ENCODE results near the gene CCDC88B. TPM values are rescaled to one million over a fixed set of nuclear protein-coding genes. Genes with fewer than 3 reads are reported as not detected.

The CCDC88B gene
- total RNA-seq, 1 experiment from 2014 or later, result 11.2 TPM

- H3K27me3 Mint-ChIP-seq (ENCODE audit: low read depth), result peaks cover 23% of the 10 kb centered on the region
- Histone ChIP-seq H2AFZ (ENCODE audit: low read length) (no peak overlapping the region), H3K18ac (ENCODE audit: insufficient read length, low read depth, low read length) (no peak overlapping the region), H4K5ac (ENCODE audit: insufficient read length, low read depth, low read length) (no peak overlapping the region), H3K4me1 (ENCODE audit: insufficient read depth, low read length) (peaks cover 3% of the 10 kb centered on the region; the same call in 1 of the 2 replicates), H2BK12ac (ENCODE audit: insufficient read length, low read depth, low read length) (no peak overlapping the region), H3K23me2 (ENCODE audit: insufficient read length, low read depth, low read length, poor library complexity, severe bottlenecking) (no peaks in the 10 kb centered on the region), H3K9me3 (ENCODE audit: control insufficient read depth, low read depth, low read length) (no peaks in the 10 kb centered on the region), H2BK15ac (ENCODE audit: low read depth, low read length) (no peak overlapping the region), H3K27me3 (ENCODE audit: insufficient read depth, low read length) (no peaks in the 10 kb centered on the region), H3T11ph (ENCODE audit: low read length) (no peak overlapping the region), H2AK5ac (ENCODE audit: insufficient read length, low read length) (no peak overlapping the region), H3K23ac (ENCODE audit: insufficient read length, low read depth, low read length) (no peak overlapping the region), H4K91ac (ENCODE audit: insufficient read length, low read depth, low read length) (no peak overlapping the region), H4K20me1 (ENCODE audit: control insufficient read depth, insufficient read depth, insufficient read length) (no peaks in the 10 kb centered on the region), H3K4me2 (ENCODE audit: insufficient read depth, insufficient read length, low read length) (no peak overlapping the region), H3K9ac (ENCODE audit: extremely low read depth, insufficient read length, low read length) (no peak overlapping the region), H3K79me2 (ENCODE audit: insufficient read depth, low read length) (no peaks in the 10 kb centered on the region), H2BK5ac (ENCODE audit: insufficient read length, low read length) (no peak overlapping the region), H4K8ac (replicated peaks; ENCODE audit: insufficient read length, low read depth, low read length) (no peak overlapping the region), H3K14ac (ENCODE audit: insufficient read depth, low read length) (no peak overlapping the region), H2BK20ac (ENCODE audit: low read depth, low read length, poor library complexity, severe bottlenecking) (no peak overlapping the region), H3K27ac (ENCODE audit: insufficient read length, low read depth, low read length) (no peak overlapping the region), H3K79me1 (ENCODE audit: insufficient read depth, low read depth, low read length, poor library complexity, severe bottlenecking) (no peaks in the 10 kb centered on the region), H2BK120ac (ENCODE audit: low read depth, low read length, poor library complexity, severe bottlenecking) (no peak overlapping the region), H3K56ac (ENCODE audit: insufficient read length, low read depth, low read length) (no peak overlapping the region), H3K4ac (ENCODE audit: low read depth, low read length) (no peak overlapping the region)
- peaks cover 0 to 2% of the 10 kb centered on the region in 2 experiments; a peak in 1 of 5 replicates for H3K9me3 Mint-ChIP-seq
- H3K4me1 Mint-ChIP-seq, result peaks cover 20 to 27% of the 10 kb centered on the region in 2 experiments
- H3K4me3 Mint-ChIP-seq, result no peak overlapping the region; a peak in 1 of 5 replicates
- H3K36me3 Mint-ChIP-seq (ENCODE audit: insufficient read depth in 1 of 3, low read depth in 3 of 3), result no peaks in the 10 kb centered on the region; a peak in 1 of 7 replicates
- no CpG with 5 or more reads among the region's 3 CpGs for WGBS (ENCODE audit: extremely low coverage, insufficient read length, low lambda C conversion rate)
- DNase-seq, result no peak
- H3K27ac Mint-ChIP-seq, result no peak overlapping the region
- TF ChIP-seq, protein P1, sequence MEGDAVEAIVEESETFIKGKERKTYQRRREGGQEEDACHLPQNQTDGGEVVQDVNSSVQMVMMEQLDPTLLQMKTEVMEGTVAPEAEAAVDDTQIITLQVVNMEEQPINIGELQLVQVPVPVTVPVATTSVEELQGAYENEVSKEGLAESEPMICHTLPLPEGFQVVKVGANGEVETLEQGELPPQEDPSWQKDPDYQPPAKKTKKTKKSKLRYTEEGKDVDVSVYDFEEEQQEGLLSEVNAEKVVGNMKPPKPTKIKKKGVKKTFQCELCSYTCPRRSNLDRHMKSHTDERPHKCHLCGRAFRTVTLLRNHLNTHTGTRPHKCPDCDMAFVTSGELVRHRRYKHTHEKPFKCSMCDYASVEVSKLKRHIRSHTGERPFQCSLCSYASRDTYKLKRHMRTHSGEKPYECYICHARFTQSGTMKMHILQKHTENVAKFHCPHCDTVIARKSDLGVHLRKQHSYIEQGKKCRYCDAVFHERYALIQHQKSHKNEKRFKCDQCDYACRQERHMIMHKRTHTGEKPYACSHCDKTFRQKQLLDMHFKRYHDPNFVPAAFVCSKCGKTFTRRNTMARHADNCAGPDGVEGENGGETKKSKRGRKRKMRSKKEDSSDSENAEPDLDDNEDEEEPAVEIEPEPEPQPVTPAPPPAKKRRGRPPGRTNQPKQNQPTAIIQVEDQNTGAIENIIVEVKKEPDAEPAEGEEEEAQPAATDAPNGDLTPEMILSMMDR (conservative IDR thresholded peaks at IDR 0.05), result no peak
Observed at GRCh38 chr11:64391839-64392238, 51.8 kb downstream of the CCDC88B start.

Measured in H9 (cell line).